Effector CD4-positive, alpha-beta T cell (primary cell): ENCODE results near the gene CALHM1.

Source experiments
- DNase-seq: peaks from one replicate; pipeline ENCODE4 v3.0.0-alpha.2; 2020

The CALHM1 gene

GRCh38 chr10:103481974-103482531 is 23.4 kb upstream of the CALHM1 start:
- peak; percentile 27 for DNase-seq

DNA sequence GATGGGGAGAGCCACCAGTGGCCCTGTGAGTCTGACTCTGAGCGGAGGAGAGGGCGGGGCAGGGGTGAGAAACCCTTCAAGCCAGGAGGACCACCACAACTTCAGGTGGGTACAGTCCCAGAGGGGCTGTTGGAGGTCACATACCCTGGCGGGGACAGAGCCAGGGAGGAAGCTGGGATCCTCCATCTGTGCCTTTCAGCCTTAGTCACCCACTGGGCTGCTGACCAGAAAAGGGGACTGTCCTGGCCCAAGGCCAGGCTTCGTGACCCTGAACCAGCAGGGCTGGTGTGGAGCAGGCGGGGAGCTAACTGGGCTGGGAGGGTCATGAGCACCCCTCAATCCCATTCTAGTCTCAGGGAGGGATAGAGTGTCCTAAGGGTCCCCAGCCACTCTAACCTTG is 21.8 kb upstream of the CALHM1 start:
- DNase-seq = no peak

DNA sequence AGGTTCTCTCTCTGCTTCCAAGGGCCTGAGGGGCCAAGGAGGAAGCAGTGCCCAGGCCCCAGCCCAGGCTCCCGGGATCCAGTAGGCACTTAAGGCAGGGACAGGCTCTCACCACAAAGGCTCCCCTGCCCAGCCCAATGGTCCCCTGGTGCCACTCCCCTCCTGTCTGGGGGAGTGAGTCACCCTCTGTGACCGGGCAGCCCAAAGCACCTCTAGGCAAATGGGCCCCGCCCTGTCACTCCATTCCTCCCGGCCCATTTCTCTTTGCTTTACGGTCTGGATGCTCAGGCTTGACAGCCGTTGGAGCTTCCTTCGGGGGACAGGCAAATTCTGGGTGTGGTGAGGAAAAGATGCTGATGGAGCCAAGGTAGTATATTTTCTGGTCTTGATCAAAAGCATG is 20.4 kb upstream of the CALHM1 start, which contains the start of gene CALHM3:
Gene CALHM3, minus strand, starts transcription at position 106 of the 400 bp plus-strand sequence. CDS start 208 bp downstream, outside the sequence.
- no peak for DNase-seq

GRCh38 chr10:103478671-103479070 is 20.0 kb upstream of the CALHM1 start:
- DNase-seq = no peak

GRCh38 chr10:103476046-103476768 is 17.5 kb upstream of the CALHM1 start:
- DNase-seq = no peak

- DNase-seq = no peak
These were observed 16.7 kb upstream of the CALHM1 start for GRCh38 chr10:103475437-103475836.

DNA sequence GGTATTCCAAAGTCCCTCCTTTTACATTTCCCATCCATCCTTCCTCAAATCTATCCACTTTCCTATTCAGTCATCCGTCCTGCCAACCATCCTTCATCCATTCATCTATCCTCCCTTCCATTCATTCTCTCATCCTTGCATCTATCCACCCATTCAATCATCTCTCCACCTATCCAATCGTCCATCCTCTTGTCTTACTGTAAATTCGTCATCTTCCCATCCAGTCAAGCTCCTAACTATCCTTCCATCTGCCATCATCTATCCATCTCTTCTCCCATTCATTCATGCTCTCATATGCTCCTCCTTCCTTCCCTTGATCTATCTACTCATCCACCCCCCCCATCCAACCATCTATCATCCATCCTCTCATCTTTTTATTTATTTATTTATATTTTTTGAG is 15.4 kb upstream of the CALHM1 start:
- DNase-seq = no peak

- no peak for DNase-seq
These were observed 14.6 kb upstream of the CALHM1 start for GRCh38 chr10:103473261-103473671.

DNA sequence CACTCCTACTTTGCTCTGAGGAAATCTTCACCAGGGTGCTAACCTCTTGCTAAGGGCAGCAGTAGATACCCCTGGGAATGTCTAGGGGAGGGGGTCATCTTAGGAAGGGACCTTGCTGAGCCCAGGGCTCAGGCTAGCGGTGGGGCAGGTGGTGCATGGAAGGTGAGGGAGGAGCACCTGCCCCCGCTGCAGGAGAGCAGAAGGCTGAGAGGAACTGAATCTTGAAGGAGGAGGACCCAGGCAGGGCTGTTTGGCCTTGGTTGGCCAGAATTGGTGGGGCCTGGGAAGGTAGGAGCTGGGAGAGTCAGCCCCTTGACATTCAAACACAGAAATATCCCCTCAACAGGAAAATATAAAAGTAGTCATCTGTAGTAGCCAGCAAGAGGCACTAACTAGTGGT is 13.3 kb upstream of the CALHM1 start:
- no peak for DNase-seq

DNA sequence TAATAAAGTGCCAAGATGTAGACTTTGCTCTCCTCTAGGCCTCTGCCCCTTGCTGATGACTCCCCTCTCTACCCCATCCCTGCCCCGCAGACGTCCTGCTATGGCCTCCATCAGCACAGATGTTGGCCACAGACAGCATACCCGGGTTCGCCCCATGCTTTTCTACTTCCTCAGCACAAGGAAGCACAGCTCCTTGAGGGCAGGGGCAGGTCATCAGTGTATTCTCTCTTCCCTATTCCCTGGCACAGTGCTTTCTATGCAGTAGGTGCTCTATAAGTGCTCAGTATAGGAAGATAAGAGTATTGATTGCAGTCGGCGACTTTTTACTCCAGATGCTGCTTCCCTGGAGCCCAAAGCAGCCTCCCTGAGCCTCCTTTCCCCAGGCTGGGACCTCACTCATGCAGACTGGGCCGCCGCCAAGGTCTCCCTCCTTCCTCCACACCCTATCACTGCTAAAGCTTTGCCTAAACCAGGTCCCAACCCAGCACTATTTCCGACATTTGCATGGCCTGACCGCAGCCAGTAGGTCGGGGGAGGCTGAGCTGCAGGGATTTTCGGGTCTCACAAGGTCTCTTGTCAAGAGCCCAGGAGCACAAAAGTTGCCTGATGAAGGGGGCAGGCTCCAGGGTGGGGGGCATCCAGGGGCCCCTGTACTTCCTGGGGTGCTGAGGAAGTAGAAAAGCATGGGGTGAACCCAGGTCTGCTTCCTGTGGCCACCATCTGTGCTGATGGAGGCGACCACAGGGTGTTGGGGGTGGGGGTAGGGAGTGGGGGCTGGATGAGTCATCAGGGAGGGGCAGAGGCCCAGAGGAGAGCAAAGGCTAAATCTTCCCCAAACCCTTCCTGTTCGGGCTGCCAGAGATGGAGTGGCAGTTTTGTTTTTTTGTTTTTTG is 12.3 kb upstream of the CALHM1 start:
- DNase-seq = peak; percentile 51

DNA sequence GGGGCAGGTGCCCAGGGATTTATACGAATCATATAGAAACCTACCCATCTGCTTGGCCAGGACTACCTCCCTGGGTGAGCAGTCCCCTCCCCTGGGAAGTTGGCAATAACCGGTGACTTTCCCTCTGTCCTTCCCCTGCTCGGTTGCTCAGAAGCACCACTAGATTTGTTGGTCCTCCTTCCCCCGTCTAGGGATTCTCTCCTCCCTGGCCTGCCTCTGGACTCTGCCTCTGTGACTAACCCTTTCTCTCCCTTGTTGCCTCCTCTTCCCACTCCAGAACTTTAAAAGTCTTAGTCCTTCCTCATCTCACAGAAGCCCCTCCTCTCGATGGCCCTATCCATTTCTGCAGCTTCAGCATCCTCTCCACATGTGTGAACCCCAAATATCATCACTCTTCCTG is 10.5 kb upstream of the CALHM1 start:
- DNase-seq = no peak

DNA sequence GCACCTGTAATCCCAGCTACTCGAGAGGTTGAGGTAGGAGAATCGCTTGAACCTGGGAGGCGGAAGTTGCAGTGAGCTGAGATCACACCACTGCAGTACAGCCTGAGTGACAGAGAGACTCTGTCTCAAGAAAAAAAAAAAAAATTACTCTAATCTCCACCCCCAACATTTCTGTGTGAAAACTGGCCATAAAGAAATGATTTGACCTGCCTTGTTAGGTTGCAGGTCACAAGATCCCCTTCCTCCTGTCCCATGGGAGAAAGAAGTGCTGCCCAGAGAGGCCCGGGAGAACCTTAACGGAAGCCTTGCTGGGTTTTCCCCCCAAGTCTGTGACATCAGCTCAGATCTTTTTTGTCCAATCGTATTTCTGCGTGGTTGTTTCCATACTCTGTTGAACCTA is 8.7 kb upstream of the CALHM1 start:
- no peak for DNase-seq

DNA sequence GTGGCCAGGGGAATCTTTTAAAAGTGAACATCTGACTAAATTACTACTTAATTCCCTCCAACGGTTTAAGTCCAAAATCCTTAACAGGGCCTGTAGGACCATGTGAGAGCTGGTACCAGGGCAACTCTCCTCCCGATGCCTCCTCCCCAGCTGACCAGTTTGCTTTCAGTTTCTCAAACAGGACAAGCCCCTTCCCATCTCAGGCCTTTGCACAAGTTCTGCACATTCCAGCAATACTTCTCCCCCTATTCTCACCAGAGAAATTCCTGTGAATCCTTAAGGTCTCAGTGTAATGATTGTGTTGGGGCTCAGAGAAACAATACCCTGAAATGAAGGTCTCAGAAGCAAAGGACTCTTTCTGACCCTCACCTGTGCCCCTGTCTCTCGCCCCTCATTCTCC is 8.0 kb upstream of the CALHM1 start:
- DNase-seq = no peak

DNA sequence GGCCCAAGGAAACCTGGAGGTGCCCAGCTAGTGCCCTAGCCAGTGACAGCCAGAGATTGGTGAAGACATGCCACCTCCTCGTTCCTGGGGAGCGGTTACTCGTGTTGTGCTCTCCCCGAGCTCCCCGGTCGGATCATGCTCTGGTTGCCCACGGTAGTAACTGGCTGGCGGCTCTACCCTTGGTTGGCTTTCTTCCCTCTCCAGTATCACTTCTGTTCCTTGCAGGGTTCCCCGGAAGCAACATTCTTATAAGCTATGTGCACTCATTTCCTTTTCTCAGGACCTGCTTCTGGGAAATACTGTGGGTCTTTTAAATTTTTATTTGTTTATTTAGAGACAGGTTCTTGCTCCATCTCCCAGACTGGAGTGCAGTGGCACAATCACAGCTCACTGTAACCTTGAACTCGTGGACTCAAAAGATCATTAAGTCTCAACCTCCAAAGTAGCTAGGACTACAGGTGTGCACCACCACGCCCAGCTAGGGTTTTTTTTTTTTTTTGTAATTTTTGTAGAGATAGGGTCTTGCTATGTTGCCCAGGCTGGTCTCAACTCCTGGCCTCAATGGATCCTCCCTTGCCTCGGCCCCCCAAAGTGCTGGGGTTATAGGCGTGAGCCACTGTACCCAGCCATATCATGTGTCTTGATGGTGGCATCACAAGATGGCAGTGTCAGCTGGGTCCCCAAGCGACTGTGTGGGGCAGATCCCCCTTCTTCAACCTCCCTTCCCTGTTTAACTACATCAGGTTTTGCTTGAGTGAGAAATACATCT is 6.9 kb upstream of the CALHM1 start:
- no peak for DNase-seq

DNA sequence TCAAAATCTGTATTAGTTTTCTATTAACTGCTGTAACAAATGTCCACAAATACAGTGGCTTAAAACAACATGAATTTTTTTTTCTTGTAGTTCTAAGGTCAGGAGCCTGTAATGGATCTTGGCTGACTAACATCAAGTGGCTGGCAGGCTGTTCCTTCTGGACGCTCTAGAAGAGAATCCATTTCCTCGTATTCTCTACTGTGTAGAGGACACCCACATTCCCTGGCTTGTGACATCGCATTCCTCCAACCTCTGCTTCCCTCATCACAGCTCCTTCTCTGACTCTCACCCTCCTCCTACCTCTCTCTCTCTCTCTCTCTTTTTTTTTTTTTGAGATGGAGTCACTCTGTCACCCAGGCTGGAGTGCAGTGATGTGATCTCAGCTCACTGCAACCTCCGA is 4.8 kb upstream of the CALHM1 start:
- DNase-seq = no peak

DNA sequence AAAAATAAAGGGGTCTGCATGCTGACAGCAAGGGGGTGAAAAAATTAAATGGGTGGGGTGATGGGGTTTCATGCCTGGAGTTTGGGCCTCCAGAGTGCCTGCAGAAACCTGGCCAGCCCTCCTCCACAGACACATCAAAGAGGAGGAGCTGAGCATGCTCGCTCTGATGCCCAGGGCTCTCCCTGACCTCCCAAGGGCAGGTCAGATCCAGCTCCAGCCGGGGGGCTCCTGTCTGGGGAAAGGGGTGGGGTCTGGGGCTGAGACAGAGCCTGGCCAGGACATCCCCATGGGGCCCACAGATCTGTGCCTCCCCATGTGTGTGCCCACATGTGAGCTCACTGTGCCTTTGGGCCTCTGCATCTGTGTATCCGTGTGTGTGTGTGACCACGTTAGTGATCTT is 915 bp upstream of the CALHM1 start:
- no peak for DNase-seq

DNA sequence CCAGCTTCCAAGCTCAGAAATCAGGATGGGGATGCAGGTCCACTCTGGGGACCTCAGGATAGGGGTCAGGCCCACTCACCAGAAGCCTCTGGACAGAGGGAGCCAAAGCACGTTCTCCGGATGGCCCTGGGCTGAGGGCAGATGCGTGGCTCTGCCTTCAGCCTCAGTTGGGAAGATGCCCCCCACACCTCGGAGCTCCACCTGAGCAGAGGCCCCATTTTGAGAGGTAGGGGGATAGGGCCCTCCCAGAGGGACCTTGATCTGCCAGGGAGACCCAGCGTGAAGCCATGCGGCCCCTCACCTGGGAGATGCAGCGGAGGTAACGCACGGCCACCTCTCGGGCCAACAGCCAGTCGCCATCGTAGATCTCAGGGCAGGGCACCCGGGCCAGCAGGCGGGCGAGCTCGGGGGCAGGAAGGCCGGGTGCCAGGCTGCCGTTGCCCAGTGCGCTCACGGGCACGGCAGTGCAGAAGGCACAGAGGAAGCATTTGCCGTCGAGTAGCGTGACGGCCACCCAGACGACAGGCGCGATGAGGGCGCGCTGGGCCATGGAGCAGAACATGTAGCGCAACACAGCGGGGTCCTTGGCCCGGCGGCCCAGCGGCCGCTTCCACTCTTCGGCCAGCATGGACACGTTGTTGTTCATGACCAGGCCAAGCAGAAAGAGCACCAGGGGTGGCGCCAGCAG is 660 bp downstream of the CALHM1 start:
- DNase-seq = no peak

GRCh38 chr10:103457176-103457712 is 1.5 kb downstream of the CALHM1 start:
- no peak for DNase-seq

- no peak for DNase-seq
These were observed 2.5 kb downstream of the CALHM1 start for GRCh38 chr10:103456074-103456660.

DNA sequence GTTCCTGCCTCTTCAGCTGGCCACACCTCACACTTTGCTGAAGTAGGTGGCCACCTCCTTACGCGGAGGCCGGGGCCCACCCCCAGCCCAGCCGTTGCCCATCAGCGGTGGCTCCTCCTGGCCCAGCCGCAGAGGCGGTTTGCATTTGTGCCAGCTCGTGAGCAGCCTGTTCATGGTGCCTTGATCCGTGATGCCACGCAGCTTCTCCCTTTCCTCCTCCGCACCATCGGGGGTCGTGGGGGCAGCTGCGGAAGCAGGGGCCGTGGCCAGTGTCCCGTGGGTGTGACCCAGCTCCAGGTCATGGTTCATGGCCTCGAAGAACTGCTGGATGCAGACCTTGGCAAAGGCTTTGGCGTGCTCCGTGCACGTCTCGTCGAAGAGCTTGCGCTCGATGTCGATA is 3.5 kb downstream of the CALHM1 start:
- no peak for DNase-seq

DNA sequence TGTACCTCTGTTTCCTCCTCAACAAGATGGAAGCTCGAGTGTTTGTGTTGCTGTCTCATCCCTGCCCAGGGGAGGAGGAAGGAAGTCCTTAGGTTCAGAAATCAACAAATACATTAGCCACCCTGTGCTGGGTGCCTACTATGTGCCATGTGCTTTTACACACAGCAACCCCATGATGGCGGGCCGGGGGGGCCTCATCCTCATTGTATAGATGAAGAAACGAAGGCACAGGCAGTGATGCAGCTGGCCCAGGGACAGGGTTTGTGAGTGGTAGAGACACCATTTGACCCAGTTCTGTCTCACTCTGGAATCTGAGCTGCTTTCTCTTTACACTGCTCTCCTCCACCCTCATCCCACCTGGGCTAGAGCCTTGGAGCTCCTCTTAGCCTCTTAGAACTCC is 4.7 kb downstream of the CALHM1 start:
- no peak for DNase-seq
